Panc1 (cell line): ENCODE results near the gene USB1.

Experiments
- POLR2AphosphoS5 ChIP-seq: IDR thresholded peaks from 2 replicates; pipeline ENCODE4 v1.6.1; 2012; ENCODE audit warnings: mild to moderate bottlenecking, low read depth, low read length, moderate library complexity
- SIN3A ChIP-seq: IDR thresholded peaks from 2 replicates; pipeline ENCODE4 v1.6.1; 2012; ENCODE audit warnings: low read depth, mild to moderate bottlenecking, low read length, moderate library complexity, borderline replicate concordance; ENCODE audit not compliant: insufficient read depth
- TF ChIP-seq, protein P1 (sequence below): fragments of 450-650 bp; IDR thresholded peaks from 2 replicates; pipeline ENCODE4 v1.5.1; 2017; ENCODE audit warnings: mild to moderate bottlenecking

DNA sequence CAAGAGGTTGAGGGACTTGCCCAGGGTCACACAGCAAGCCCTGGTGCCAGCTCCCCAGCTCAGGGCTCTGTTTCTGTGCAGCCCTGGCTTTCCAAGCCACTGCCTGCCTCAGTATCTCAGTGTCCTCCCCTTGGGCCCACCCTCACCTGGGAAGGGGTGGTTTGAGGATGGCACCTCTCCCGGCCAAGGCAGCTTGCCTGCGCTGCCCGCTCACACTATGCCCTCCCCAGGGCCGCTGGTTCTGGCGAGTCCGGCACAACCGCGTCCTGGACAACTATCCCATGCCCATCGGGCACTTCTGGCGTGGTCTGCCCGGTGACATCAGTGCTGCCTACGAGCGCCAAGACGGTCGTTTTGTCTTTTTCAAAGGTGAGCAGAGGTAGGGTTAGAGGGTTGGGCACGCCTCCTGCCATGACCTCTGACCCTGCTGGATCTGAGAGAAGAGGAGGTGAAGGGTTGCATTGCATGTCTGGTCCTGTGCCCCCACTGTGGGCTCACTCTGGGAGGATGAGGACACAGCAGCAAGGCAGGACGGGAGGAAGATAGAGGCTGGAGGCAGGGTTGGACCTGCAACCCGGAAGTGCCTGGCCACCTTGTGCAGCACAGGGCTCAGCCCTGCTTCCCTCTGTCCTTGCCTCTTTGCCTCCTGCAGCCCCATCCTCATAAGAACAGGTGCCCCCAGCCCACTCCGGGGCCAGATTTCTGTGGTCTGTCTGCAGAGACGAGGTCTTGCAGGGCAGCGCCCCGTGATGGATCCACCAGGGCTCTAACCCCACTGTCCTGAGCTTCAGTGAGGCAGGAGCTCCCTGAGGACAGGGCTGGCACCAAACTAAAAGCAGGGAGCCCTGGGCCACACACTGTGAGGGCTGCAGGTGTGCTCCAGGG lies 41.0 kb downstream of the USB1 start:
- TF ChIP-seq POLR2AphosphoS5 (no peak), SIN3A (no peak)
- TF ChIP-seq, protein P1, sequence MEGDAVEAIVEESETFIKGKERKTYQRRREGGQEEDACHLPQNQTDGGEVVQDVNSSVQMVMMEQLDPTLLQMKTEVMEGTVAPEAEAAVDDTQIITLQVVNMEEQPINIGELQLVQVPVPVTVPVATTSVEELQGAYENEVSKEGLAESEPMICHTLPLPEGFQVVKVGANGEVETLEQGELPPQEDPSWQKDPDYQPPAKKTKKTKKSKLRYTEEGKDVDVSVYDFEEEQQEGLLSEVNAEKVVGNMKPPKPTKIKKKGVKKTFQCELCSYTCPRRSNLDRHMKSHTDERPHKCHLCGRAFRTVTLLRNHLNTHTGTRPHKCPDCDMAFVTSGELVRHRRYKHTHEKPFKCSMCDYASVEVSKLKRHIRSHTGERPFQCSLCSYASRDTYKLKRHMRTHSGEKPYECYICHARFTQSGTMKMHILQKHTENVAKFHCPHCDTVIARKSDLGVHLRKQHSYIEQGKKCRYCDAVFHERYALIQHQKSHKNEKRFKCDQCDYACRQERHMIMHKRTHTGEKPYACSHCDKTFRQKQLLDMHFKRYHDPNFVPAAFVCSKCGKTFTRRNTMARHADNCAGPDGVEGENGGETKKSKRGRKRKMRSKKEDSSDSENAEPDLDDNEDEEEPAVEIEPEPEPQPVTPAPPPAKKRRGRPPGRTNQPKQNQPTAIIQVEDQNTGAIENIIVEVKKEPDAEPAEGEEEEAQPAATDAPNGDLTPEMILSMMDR: no peak
